ENCODE results near the gene FARP2.

Gene FARP2

GRCh38 chr2:241492174-241492565 is 136.1 kb downstream of the FARP2 start:
- no peak for TF ChIP-seq CTCF (IDR thresholded peaks at IDR 0.05; ENCODE audit: extremely low read depth, insufficient read depth, missing control alignments)
- in situ Hi-C loops (cut with MboI; ENCODE audit: low pct_unique_long_range_greater_than_20kb, low sequenced_read_pairs, unreplicated experiment): no loop called here
- no peak for DNase-seq (ENCODE audit: low spot score)

- DNase-seq (ENCODE audit: low spot score): no peak
- in situ Hi-C loops (cut with MboI; ENCODE audit: low pct_unique_long_range_greater_than_20kb, low sequenced_read_pairs, unreplicated experiment): no loop called here
- no peak for TF ChIP-seq CTCF (IDR thresholded peaks at IDR 0.05; ENCODE audit: extremely low read depth, insufficient read depth, missing control alignments)
These were observed 137.0 kb downstream of the FARP2 start for GRCh38 chr2:241493092-241493491.

- no peak for TF ChIP-seq CTCF (IDR thresholded peaks at IDR 0.05; ENCODE audit: extremely low read depth, insufficient read depth, missing control alignments)
- DNase-seq (ENCODE audit: low spot score): no peak
- in situ Hi-C loops (cut with MboI; ENCODE audit: low pct_unique_long_range_greater_than_20kb, low sequenced_read_pairs, unreplicated experiment): no loop called here
These were observed 138.3 kb downstream of the FARP2 start for GRCh38 chr2:241494311-241494908.

GRCh38 chr2:241495172-241496002 is 139.3 kb downstream of the FARP2 start:
- in situ Hi-C loops (cut with MboI; ENCODE audit: low pct_unique_long_range_greater_than_20kb, low sequenced_read_pairs, unreplicated experiment): no loop called here
- TF ChIP-seq CTCF (IDR thresholded peaks at IDR 0.05; ENCODE audit: extremely low read depth, insufficient read depth, missing control alignments): no peak
- DNase-seq (ENCODE audit: low spot score): no peak

- no peak for DNase-seq (ENCODE audit: low spot score)
- TF ChIP-seq CTCF (IDR thresholded peaks at IDR 0.05; ENCODE audit: extremely low read depth, insufficient read depth, missing control alignments): no peak
- in situ Hi-C loops (cut with MboI; ENCODE audit: low pct_unique_long_range_greater_than_20kb, low sequenced_read_pairs, unreplicated experiment): no loop called here
These were observed 140.1 kb downstream of the FARP2 start for GRCh38 chr2:241496003-241496707.

GRCh38 chr2:241496904-241497877 is 141.1 kb downstream of the FARP2 start:
- no peak for DNase-seq (ENCODE audit: low spot score)
- in situ Hi-C loops (cut with MboI; ENCODE audit: low pct_unique_long_range_greater_than_20kb, low sequenced_read_pairs, unreplicated experiment): no loop called here
- TF ChIP-seq CTCF (IDR thresholded peaks at IDR 0.05; ENCODE audit: extremely low read depth, insufficient read depth, missing control alignments): no peak
